Neural cell (in vitro differentiated cells): ENCODE measurements around the gene MINDY3. TPM values are rescaled to one million over a fixed set of nuclear protein-coding genes. Genes with fewer than 3 reads are reported as not detected.
"Not testable (repeated sequence)": the region's sequence is repeated elsewhere in the genome, so short reads cannot be mapped to it uniquely, and the experiment has no call there.

Experiments
- H2AFZ ChIP-seq: fragments of 200-600, 300-800 bp; sonication (generic), shearing (Covaris generic); 2 replicates; pipeline ENCODE4 v1.6.0; 2014; ENCODE audit warnings: low read depth, mild to moderate bottlenecking, antibody characterized with exemption, low read length, moderate library complexity
- H3F3A ChIP-seq: fragments of 200-600 bp; shearing (Covaris generic); 2 replicates; pipeline ENCODE4 v1.6.1; 2016; ENCODE audit warnings: mild to moderate bottlenecking, moderate library complexity, mixed read lengths, antibody characterized with exemption, low read length; ENCODE audit not compliant: insufficient read depth, poor library complexity, severe bottlenecking
- H3K27ac ChIP-seq: fragments of 200-600, 300-800 bp; sonication (generic), shearing (Covaris generic); 2 replicates; pipeline ENCODE4 v1.5.1; 2014; ENCODE audit warnings: mild to moderate bottlenecking, low read length, moderate library complexity
- H3K27me3 ChIP-seq: fragments of 300-800, 200-600 bp; sonication (generic), shearing (Covaris generic); 2 replicates; pipeline ENCODE4 v1.6.0; 2014; ENCODE audit warnings: mild to moderate bottlenecking, low read depth, low read length, moderate library complexity; ENCODE audit not compliant: insufficient read depth
- H3K36me3 ChIP-seq: fragments of 300-800, 200-600 bp; sonication (generic), shearing (Covaris generic); 2 replicates; pipeline ENCODE4 v1.5.1; 2014; ENCODE audit warnings: mild to moderate bottlenecking, antibody characterized with exemption, low read length, moderate library complexity; ENCODE audit not compliant: insufficient read depth
- H3K4me2 ChIP-seq: fragments of 300-800, 200-600 bp; sonication (generic), shearing (Covaris generic); 2 replicates; pipeline ENCODE4 v1.6.0; 2014; ENCODE audit warnings: mild to moderate bottlenecking, low read length
- H3K4me3 ChIP-seq: fragments of 300-800, 200-600 bp; sonication (generic), shearing (Covaris generic); 2 replicates; pipeline ENCODE4 v1.5.1; 2014; ENCODE audit warnings: mild to moderate bottlenecking, low read length, moderate library complexity
- H3K79me2 ChIP-seq: fragments of 200-600 bp; shearing (Covaris generic); replicated peaks from 2 replicates; pipeline ENCODE4 v1.6.0; 2014; ENCODE audit warnings: mild to moderate bottlenecking, low read length, moderate library complexity; ENCODE audit not compliant: insufficient read depth
- H3K9ac ChIP-seq: fragments of 300-800, 200-600 bp; sonication (generic), shearing (Covaris generic); 2 replicates; pipeline ENCODE4 v1.6.1; 2016; ENCODE audit warnings: mild to moderate bottlenecking, low read length, mixed read lengths
- H3K9me2 ChIP-seq: fragments of 200-600 bp; shearing (Covaris generic); 2 replicates; pipeline ENCODE4 v1.6.1; 2016; ENCODE audit warnings: mild to moderate bottlenecking, low read length, mixed read lengths; ENCODE audit not compliant: insufficient read depth
- H3K9me3 ChIP-seq: fragments of 200-600, 300-800 bp; sonication (generic), shearing (Covaris generic); 2 replicates; pipeline ENCODE4 v1.6.1; 2016; ENCODE audit warnings: mild to moderate bottlenecking, mixed run types, low read length, moderate library complexity, mixed read lengths
- H4K20me1 ChIP-seq: fragments of 200-600 bp; shearing (Covaris generic); 2 replicates; pipeline ENCODE4 v1.6.1; 2016; ENCODE audit warnings: mild to moderate bottlenecking, mixed run types; ENCODE audit not compliant: insufficient read depth
- EP300 ChIP-seq: fragments of 450-650 bp; conservative IDR thresholded peaks from 2 replicates; pipeline ENCODE4 v1.6.1; 2014; ENCODE audit warnings: antibody characterized with exemption, mild to moderate bottlenecking, moderate library complexity; ENCODE audit not compliant: poor library complexity, severe bottlenecking
- EZH2 ChIP-seq: fragments of 200-600, 300-800 bp; shearing (Covaris generic), sonication (generic); IDR thresholded peaks from 2 replicates; pipeline ENCODE4 v1.6.1; 2014; ENCODE audit warnings: antibody characterized with exemption, low read length, borderline replicate concordance, mild to moderate bottlenecking; ENCODE audit not compliant: insufficient read depth, poor library complexity, severe bottlenecking
- MXI1 ChIP-seq: fragments of 450-650 bp; conservative IDR thresholded peaks from 2 replicates; pipeline ENCODE4 v1.6.1; 2014; ENCODE audit warnings: antibody characterized with exemption, mild to moderate bottlenecking; ENCODE audit not compliant: poor library complexity, severe bottlenecking
- POLR2AphosphoS5 ChIP-seq: IDR thresholded peaks from 2 replicates; pipeline ENCODE4 v1.6.1; 2012
- RAD21 ChIP-seq: fragments of 450-650 bp; conservative IDR thresholded peaks from 2 replicates; pipeline ENCODE4 v1.6.1; 2014; ENCODE audit warnings: antibody characterized with exemption, mild to moderate bottlenecking, moderate library complexity
- SMC3 ChIP-seq: fragments of 450-650 bp; conservative IDR thresholded peaks from 2 replicates; pipeline ENCODE4 v1.6.1; 2014; ENCODE audit warnings: antibody characterized with exemption, mild to moderate bottlenecking, moderate library complexity; ENCODE audit not compliant: poor library complexity
- TAF1 ChIP-seq: IDR thresholded peaks from 2 replicates; pipeline ENCODE4 v1.6.1; 2012; ENCODE audit warnings: low read depth
- polyA plus RNA-seq: library from polyadenylated mRNA; depleted of rRNA; stranded (reverse); fragments of >200 nt; gene quantifications from 2 replicates; pipeline ENCODE4 v1.2.3, GENCODE V29; 2014
- TF ChIP-seq, protein P1 (sequence below): fragments of 450-650 bp; IDR thresholded peaks from 2 replicates; pipeline ENCODE4 v1.5.1; 2014; ENCODE audit warnings: antibody characterized with exemption, mild to moderate bottlenecking, moderate library complexity; ENCODE audit not compliant: poor library complexity, severe bottlenecking
- TF ChIP-seq, protein P2 (sequence below): IDR thresholded peaks from 2 replicates; pipeline ENCODE4 v1.6.1; 2012; ENCODE audit warnings: borderline replicate concordance

The MINDY3 gene
- polyA plus RNA-seq, 1 donor from 2014 or later: 56.5 TPM

GRCh38 chr10:15780353-15781135 lies 79.8 kb downstream of the MINDY3 start:
- TF ChIP-seq MXI1 (no peak), EZH2 (no peak), TAF1 (no peak), RAD21 (no peak), SMC3 (no peak), POLR2AphosphoS5 (no peak), EP300 (no peak)
- TF ChIP-seq, protein P1, sequence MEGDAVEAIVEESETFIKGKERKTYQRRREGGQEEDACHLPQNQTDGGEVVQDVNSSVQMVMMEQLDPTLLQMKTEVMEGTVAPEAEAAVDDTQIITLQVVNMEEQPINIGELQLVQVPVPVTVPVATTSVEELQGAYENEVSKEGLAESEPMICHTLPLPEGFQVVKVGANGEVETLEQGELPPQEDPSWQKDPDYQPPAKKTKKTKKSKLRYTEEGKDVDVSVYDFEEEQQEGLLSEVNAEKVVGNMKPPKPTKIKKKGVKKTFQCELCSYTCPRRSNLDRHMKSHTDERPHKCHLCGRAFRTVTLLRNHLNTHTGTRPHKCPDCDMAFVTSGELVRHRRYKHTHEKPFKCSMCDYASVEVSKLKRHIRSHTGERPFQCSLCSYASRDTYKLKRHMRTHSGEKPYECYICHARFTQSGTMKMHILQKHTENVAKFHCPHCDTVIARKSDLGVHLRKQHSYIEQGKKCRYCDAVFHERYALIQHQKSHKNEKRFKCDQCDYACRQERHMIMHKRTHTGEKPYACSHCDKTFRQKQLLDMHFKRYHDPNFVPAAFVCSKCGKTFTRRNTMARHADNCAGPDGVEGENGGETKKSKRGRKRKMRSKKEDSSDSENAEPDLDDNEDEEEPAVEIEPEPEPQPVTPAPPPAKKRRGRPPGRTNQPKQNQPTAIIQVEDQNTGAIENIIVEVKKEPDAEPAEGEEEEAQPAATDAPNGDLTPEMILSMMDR: no peak

GRCh38 chr10:15775513-15775912 lies 84.8 kb downstream of the MINDY3 start:
- H3K9me3 ChIP-seq: no peaks in the 10 kb centered on the region
- peaks cover 5% of the 10 kb centered on the region for H3K36me3 ChIP-seq
- H3K27me3 ChIP-seq: no peaks in the 10 kb centered on the region
- H3K9ac ChIP-seq: no peak overlapping the region
- no peaks in the 10 kb centered on the region for H4K20me1 ChIP-seq
- no peak overlapping the region for H3K4me3 ChIP-seq
- H3K9me2 ChIP-seq: no peaks in the 10 kb centered on the region
- no peak overlapping the region for H2AFZ ChIP-seq
- TF ChIP-seq RAD21 (no peak), EZH2 (no peak), SMC3 (no peak), EP300 (no peak), MXI1 (no peak), POLR2AphosphoS5 (no peak), TAF1 (no peak)
- TF ChIP-seq, protein P2, sequence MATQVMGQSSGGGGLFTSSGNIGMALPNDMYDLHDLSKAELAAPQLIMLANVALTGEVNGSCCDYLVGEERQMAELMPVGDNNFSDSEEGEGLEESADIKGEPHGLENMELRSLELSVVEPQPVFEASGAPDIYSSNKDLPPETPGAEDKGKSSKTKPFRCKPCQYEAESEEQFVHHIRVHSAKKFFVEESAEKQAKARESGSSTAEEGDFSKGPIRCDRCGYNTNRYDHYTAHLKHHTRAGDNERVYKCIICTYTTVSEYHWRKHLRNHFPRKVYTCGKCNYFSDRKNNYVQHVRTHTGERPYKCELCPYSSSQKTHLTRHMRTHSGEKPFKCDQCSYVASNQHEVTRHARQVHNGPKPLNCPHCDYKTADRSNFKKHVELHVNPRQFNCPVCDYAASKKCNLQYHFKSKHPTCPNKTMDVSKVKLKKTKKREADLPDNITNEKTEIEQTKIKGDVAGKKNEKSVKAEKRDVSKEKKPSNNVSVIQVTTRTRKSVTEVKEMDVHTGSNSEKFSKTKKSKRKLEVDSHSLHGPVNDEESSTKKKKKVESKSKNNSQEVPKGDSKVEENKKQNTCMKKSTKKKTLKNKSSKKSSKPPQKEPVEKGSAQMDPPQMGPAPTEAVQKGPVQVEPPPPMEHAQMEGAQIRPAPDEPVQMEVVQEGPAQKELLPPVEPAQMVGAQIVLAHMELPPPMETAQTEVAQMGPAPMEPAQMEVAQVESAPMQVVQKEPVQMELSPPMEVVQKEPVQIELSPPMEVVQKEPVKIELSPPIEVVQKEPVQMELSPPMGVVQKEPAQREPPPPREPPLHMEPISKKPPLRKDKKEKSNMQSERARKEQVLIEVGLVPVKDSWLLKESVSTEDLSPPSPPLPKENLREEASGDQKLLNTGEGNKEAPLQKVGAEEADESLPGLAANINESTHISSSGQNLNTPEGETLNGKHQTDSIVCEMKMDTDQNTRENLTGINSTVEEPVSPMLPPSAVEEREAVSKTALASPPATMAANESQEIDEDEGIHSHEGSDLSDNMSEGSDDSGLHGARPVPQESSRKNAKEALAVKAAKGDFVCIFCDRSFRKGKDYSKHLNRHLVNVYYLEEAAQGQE: no peak
- TF ChIP-seq, protein P1: no peak
- H3K79me2 ChIP-seq: no peaks in the 10 kb centered on the region
- no peak overlapping the region for H3K4me2 ChIP-seq
- no peak overlapping the region for H3K27ac ChIP-seq
- H3F3A ChIP-seq: no peaks in the 10 kb centered on the region

More at GRCh38 chr10:15780353-15781135, 79.8 kb downstream of the MINDY3 start:
- H3K9me3 ChIP-seq: no peaks in the 10 kb centered on the region
- no peaks in the 10 kb centered on the region for H3K79me2 ChIP-seq
- H3F3A ChIP-seq: no peaks in the 10 kb centered on the region
- no peaks in the 10 kb centered on the region for H4K20me1 ChIP-seq
- H3K9me2 ChIP-seq: no peaks in the 10 kb centered on the region
- H3K36me3 ChIP-seq: peaks cover 14% of the 10 kb centered on the region
- H3K27ac ChIP-seq: no peak overlapping the region
- no peak overlapping the region for H2AFZ ChIP-seq
- no peaks in the 10 kb centered on the region for H3K27me3 ChIP-seq
- no peak overlapping the region for H3K4me2 ChIP-seq
- no peak overlapping the region for H3K4me3 ChIP-seq
- H3K9ac ChIP-seq: no peak overlapping the region

DNA sequence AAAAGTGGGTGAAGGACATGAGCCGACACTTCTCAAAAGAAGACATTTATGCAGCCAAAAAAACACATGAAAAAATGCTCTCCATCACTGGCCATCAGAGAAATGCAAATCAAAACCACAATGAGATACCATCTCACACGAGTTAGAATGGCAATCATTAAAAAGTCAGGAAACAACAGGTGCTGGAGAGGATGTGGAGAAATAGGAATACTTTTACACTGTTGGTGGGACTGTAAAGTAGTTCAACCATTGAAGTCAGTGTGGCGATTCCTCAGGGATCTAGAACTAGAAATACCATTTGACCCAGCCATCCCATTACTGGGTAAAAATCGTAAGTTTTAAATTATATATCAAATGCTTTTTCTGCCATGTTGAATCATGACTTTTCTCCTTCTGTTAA lies 85.8 kb downstream of the MINDY3 start:
- not testable (repeated sequence) for H3K79me2 ChIP-seq, H3K4me3 ChIP-seq, H3K9me2 ChIP-seq, H2AFZ ChIP-seq, H3K9me3 ChIP-seq, H3K36me3 ChIP-seq, H3K4me2 ChIP-seq, H3F3A ChIP-seq, H3K9ac ChIP-seq, H3K27me3 ChIP-seq, H3K27ac ChIP-seq, H4K20me1 ChIP-seq
